ENCODE results near the gene HDAC8.

HDAC8 gene

GRCh38 chrX:72309297-72310071 lies 263.2 kb downstream of the HDAC8 start:
- no peaks in the 10 kb centered on the region for H3K36me3 ChIP-seq (ENCODE audit: insufficient read depth, low read length)
- H3F3A ChIP-seq (ENCODE audit: low read depth): no peaks in the 10 kb centered on the region
- H3K9ac ChIP-seq (ENCODE audit: low read depth, low read length, poor library complexity, severe bottlenecking): peak overlapping the region; percentile 8
- H3K4me3 ChIP-seq (ENCODE audit: low read length, poor library complexity, severe bottlenecking): peak overlapping the region; percentile 63
- no peaks in the 10 kb centered on the region for H3K79me2 ChIP-seq (ENCODE audit: insufficient read depth, low read length)
- H3K9me2 ChIP-seq (replicated peaks; ENCODE audit: low read depth, low read length): no peaks in the 10 kb centered on the region
- peaks cover 9% of the 10 kb centered on the region for H3K4me1 ChIP-seq (ENCODE audit: insufficient read depth, low read length, poor library complexity, severe bottlenecking)
- no peaks in the 10 kb centered on the region for H3K9me3 ChIP-seq (ENCODE audit: insufficient read depth, low read depth, low read length)
- no peaks in the 10 kb centered on the region for H3K27me3 ChIP-seq (ENCODE audit: insufficient read depth, low read length, poor library complexity, severe bottlenecking)
- no peaks in the 10 kb centered on the region for H4K20me1 ChIP-seq (ENCODE audit: insufficient read depth, low read length, poor library complexity, severe bottlenecking)
- no peak for TF ChIP-seq EZH2phosphoT487 (IDR thresholded peaks at IDR 0.05; ENCODE audit: borderline replicate concordance)
- no peak for TF ChIP-seq CTCF (conservative IDR thresholded peaks at IDR 0.05; ENCODE audit: low read length)
- peak overlapping the region; percentile 73 for H3K4me2 ChIP-seq (ENCODE audit: low read depth, low read length, poor library complexity, severe bottlenecking)
- H2AFZ ChIP-seq (ENCODE audit: low read length): peak overlapping the region; percentile 84

- no peaks in the 10 kb centered on the region for H3K9me2 ChIP-seq (replicated peaks; ENCODE audit: low read depth, low read length)
- no peaks in the 10 kb centered on the region for H3K79me2 ChIP-seq (ENCODE audit: insufficient read depth, low read length)
- H3K4me1 ChIP-seq (ENCODE audit: insufficient read depth, low read length, poor library complexity, severe bottlenecking): peaks cover 9% of the 10 kb centered on the region
- peak overlapping the region; percentile 73 for H3K4me2 ChIP-seq (ENCODE audit: low read depth, low read length, poor library complexity, severe bottlenecking)
- H3K4me3 ChIP-seq (ENCODE audit: low read length, poor library complexity, severe bottlenecking): peak overlapping the region; percentile 63
- peak overlapping the region; percentile 8 for H3K9ac ChIP-seq (ENCODE audit: low read depth, low read length, poor library complexity, severe bottlenecking)
- peak overlapping the region; percentile 84 for H2AFZ ChIP-seq (ENCODE audit: low read length)
- no peaks in the 10 kb centered on the region for H3K27me3 ChIP-seq (ENCODE audit: insufficient read depth, low read length, poor library complexity, severe bottlenecking)
- no peaks in the 10 kb centered on the region for H3K36me3 ChIP-seq (ENCODE audit: insufficient read depth, low read length)
- H3F3A ChIP-seq (ENCODE audit: low read depth): no peaks in the 10 kb centered on the region
- no peaks in the 10 kb centered on the region for H3K9me3 ChIP-seq (ENCODE audit: insufficient read depth, low read depth, low read length)
- H4K20me1 ChIP-seq (ENCODE audit: insufficient read depth, low read length, poor library complexity, severe bottlenecking): no peaks in the 10 kb centered on the region
- TF ChIP-seq EZH2phosphoT487 (IDR thresholded peaks at IDR 0.05; ENCODE audit: borderline replicate concordance) (no peak), CTCF (conservative IDR thresholded peaks at IDR 0.05; ENCODE audit: low read length) (no peak)
Observed at GRCh38 chrX:72308566-72309296, 263.9 kb downstream of the HDAC8 start.

- Histone ChIP-seq H3F3A (ENCODE audit: low read depth) (no peaks in the 10 kb centered on the region), H3K4me2 (ENCODE audit: low read depth, low read length, poor library complexity, severe bottlenecking) (peak overlapping the region; percentile 73), H2AFZ (ENCODE audit: low read length) (peak overlapping the region; percentile 84; the same call in 1 of the 2 replicates), H3K27me3 (ENCODE audit: insufficient read depth, low read length, poor library complexity, severe bottlenecking) (no peaks in the 10 kb centered on the region), H3K9me2 (replicated peaks; ENCODE audit: low read depth, low read length) (no peaks in the 10 kb centered on the region), H3K9ac (ENCODE audit: low read depth, low read length, poor library complexity, severe bottlenecking) (no peak overlapping the region), H3K79me2 (ENCODE audit: insufficient read depth, low read length) (no peaks in the 10 kb centered on the region), H3K4me3 (ENCODE audit: low read length, poor library complexity, severe bottlenecking) (peak overlapping the region; percentile 63), H4K20me1 (ENCODE audit: insufficient read depth, low read length, poor library complexity, severe bottlenecking) (no peaks in the 10 kb centered on the region), H3K36me3 (ENCODE audit: insufficient read depth, low read length) (no peaks in the 10 kb centered on the region), H3K9me3 (ENCODE audit: insufficient read depth, low read depth, low read length) (no peaks in the 10 kb centered on the region), H3K4me1 (ENCODE audit: insufficient read depth, low read length, poor library complexity, severe bottlenecking) (peaks cover 9% of the 10 kb centered on the region)
- no peak for TF ChIP-seq CTCF (conservative IDR thresholded peaks at IDR 0.05; ENCODE audit: low read length)
Observed at GRCh38 chrX:72308209-72308565, 264.5 kb downstream of the HDAC8 start.

Data from Loucy (cell line).